ENCODE data around the gene AHR. TPM values are rescaled to one million over a fixed set of nuclear protein-coding genes. Genes with fewer than 3 reads are reported as not detected.

AHR gene
- total RNA-seq, 1 donor from 2014 or later = 59.1 TPM

DNA sequence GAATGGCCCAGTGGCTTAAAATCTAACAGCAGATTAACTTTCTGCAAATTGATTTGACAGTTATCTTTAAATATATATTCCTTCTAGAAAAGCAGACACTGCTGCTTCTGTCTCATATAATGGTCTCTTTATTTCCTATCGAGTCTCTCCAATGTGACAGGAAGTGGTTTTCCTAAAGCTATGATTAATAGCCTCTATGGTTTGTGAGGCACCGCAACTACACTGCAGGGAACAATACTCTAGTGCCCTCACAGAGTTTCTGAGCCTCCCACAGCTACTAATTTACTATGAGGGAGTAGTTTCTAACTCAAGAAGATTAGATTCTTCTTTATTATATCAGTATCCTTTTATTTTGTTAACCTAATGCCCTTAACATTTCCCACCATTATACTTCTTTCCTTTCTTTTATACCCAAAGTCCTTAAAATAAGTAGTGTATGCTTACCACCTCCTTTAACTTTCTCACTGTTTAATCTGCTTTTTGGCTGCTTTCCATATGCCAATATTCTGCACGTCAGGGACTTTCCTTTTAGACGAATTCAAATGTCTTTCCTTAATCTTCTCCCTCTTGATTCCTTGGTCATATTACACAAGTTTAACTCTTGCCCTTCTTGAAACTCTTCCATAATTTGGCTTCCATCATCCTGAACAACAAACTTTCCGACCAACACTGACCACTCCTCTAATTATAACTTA lies 23.8 kb upstream of the AHR start:
- TF ChIP-seq, protein P1, sequence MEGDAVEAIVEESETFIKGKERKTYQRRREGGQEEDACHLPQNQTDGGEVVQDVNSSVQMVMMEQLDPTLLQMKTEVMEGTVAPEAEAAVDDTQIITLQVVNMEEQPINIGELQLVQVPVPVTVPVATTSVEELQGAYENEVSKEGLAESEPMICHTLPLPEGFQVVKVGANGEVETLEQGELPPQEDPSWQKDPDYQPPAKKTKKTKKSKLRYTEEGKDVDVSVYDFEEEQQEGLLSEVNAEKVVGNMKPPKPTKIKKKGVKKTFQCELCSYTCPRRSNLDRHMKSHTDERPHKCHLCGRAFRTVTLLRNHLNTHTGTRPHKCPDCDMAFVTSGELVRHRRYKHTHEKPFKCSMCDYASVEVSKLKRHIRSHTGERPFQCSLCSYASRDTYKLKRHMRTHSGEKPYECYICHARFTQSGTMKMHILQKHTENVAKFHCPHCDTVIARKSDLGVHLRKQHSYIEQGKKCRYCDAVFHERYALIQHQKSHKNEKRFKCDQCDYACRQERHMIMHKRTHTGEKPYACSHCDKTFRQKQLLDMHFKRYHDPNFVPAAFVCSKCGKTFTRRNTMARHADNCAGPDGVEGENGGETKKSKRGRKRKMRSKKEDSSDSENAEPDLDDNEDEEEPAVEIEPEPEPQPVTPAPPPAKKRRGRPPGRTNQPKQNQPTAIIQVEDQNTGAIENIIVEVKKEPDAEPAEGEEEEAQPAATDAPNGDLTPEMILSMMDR (conservative IDR thresholded peaks at IDR 0.05; ENCODE audit: low read depth, low read length) = no peak
- no peak overlapping the region for H3K4me3 ChIP-seq (ENCODE audit: low read depth, low read length)
- DNase-seq (ENCODE audit: low read depth) = no peak

DNA sequence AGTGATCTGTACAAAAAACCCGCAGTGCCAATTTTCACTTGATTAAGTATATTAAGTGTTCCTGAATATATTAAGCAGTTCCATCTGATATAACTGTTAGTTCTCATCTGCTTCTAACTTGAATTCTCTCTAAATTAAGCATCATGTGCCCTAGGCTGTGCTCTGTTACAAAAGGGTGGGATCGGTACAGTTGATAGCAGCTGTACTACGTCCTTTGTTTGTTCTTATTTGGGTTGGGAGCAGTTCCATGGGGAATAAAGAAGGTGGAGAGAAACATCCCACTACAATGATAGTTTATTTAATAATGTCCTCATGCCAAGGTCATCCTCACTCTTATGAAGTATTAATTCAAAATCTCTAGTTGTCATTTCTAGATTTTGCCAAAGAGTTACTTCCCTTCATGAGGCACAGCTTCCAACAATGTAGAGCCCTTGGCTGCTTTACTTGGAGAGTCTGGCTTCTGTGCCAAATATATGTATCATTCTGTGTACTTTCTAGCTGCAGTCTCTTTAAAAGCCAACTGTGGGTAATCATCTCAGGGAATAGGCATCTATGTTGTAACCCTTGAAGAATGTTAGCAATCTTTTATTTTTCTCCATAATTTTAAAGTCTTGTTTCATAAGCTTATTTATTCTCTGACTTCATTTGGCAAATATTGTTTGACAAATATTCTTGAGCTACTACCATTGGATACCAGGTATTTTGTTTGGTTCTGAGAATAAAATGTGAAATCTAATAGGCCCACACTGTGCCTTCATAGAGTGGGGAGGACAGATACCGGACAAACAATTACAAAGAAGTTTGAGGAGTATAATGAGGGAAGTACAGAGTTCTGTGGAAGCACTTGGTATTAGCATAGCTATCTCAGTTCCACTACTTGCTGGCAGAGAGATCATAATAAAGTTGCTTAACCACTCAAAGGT lies 22.4 kb upstream of the AHR start:
- TF ChIP-seq, protein P1 (conservative IDR thresholded peaks at IDR 0.05; ENCODE audit: low read depth, low read length) = no peak
- peak; percentile 72 for DNase-seq (ENCODE audit: low read depth)

DNA sequence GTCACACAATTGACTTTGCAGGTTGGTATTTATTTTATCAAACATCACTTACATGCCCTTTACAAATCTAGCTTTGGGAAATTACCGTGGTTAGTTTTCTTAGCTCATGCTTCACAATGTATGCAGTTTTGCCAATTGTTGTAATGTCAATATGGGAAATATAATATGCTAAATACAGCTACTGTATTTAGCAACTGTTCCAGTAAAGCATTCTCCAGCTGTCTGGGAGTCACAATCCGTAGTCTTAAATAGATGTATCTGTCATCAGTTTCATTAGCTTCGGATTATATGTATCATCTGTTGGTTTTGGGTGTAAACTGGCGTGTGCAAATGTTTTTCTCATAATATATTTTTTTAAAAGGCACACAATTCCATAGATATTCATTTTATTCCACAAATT lies 19.4 kb upstream of the AHR start:
- DNase-seq (ENCODE audit: low read depth) = no peak
- H3K4me3 ChIP-seq (ENCODE audit: low read depth, low read length) = no peak overlapping the region
- TF ChIP-seq, protein P1 (conservative IDR thresholded peaks at IDR 0.05; ENCODE audit: low read depth, low read length) = no peak

More for the DNA sequence above, 22.4 kb upstream of the AHR start:
- H3K4me3 ChIP-seq (ENCODE audit: low read depth, low read length) = no peak overlapping the region

DNA sequence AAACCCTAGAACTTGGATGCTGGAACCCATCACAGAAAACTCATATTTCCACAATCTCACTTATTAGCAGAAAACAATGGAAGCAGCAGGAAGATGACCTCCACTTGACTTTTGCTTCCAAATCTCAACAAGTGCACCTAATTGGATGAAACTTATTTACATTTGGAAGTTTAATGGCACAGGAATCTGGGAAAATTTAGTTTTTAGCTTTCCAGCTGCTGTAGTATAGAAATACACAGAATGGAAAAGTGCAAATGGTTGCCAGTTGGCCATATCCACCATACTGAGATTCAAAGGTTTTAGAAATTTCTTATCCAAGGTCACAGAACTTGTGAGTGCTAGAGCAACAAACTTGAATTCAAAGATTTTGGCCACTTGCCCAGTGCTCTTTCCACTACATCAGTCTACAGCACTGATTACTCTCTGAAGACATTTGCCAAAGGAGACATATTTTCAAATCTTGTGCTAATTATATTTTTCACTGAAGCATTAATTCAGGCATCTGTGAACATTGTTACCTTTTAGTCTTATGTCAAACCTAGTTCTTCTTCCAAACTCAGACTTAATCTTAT lies 9.3 kb upstream of the AHR start:
- no peak overlapping the region for H3K4me3 ChIP-seq (ENCODE audit: low read depth, low read length)
- TF ChIP-seq, protein P1 (conservative IDR thresholded peaks at IDR 0.05; ENCODE audit: low read depth, low read length) = no peak
- no peak for DNase-seq (ENCODE audit: low read depth)

DNA sequence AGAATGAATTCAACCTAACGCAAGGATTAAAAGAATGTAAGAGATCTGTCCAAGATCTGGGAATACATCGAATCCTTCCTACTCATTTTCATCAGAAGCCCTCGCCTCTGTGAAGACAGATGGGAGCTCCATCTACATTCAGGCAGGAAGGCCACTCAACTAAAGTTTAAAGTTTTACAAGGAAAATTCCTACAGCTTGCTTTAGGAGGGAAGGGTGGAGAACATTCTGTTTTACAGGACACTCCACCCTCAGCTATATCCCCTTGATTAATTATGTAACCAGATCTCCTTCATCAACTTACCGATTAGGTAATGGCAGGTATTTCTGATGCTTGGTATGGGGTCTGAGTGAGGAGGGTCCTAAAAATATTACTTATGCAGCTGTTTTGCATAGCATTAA lies 5.6 kb upstream of the AHR start:
- no peak overlapping the region for H3K4me3 ChIP-seq (ENCODE audit: low read depth, low read length)
- TF ChIP-seq, protein P1 (conservative IDR thresholded peaks at IDR 0.05; ENCODE audit: low read depth, low read length) = no peak
- no peak for DNase-seq (ENCODE audit: low read depth)

DNA sequence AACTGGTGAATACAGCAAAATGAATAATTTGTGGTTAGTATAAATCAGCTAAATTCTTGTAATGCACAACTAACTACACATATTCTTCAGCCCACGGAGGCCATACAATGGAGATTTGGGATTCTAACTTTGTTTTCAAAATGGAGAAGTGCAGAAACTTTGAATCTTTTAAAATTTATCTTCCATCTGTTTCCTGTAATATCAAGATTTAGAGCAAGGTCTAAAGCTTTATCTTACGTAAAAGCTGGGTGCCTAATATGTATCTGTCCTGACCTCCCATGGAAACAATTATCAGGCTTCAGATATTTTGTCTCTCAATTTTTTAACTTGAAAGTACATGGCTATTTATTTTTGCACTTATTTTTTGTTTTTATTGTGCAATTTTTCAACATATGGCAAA lies 5.0 kb upstream of the AHR start:
- TF ChIP-seq, protein P1 (conservative IDR thresholded peaks at IDR 0.05; ENCODE audit: low read depth, low read length) = no peak
- DNase-seq (ENCODE audit: low read depth) = no peak
- no peak overlapping the region for H3K4me3 ChIP-seq (ENCODE audit: low read depth, low read length)
